Fibroblast of lung (primary cell): ENCODE measurements around the gene GUCD1.

ENCODE experiments used
- CTCF ChIP-seq, 2 donors: IDR thresholded peaks in 1 of 2; conservative IDR thresholded peaks in 1 of 2; 1 replicate in 1 of 2; 2 replicates in 1 of 2; pipeline ENCODE4 v1.5.1; 2011 to 2012; ENCODE audit warnings: low read length in 2 of 2, control low read depth in 1 of 2, inconsistent platforms in 1 of 2, low read depth in 1 of 2, mild to moderate bottlenecking in 1 of 2
- EZH2 ChIP-seq: IDR thresholded peaks from 2 replicates; pipeline ENCODE4 v1.5.1; 2012; ENCODE audit warnings: low read length, control low read depth, mild to moderate bottlenecking; ENCODE audit errors: missing control alignments

- TF ChIP-seq CTCF (conservative IDR thresholded peaks at IDR 0.05 in 1 of 2, IDR thresholded peaks at IDR 0.05 in 1 of 2; ENCODE audit: low read depth in 1 of 2, low read length in 2 of 2) (no peak), EZH2 (no peak)
Observed at GRCh38 chr22:24542641-24543040, 12.3 kb downstream of the GUCD1 start.
